Measurements from ENCODE around the gene MORC2.

MORC2 gene

GRCh38 chr22:30949934-30950660 is 18.5 kb downstream of the MORC2 start:
- no peak for DNase-seq (ENCODE audit: low spot score)

GRCh38 chr22:30948930-30949342 is 19.6 kb downstream of the MORC2 start:
- DNase-seq (ENCODE audit: low spot score) = no peak

- DNase-seq (ENCODE audit: low spot score) = peak; percentile 71
These were observed 20.6 kb downstream of the MORC2 start for GRCh38 chr22:30947816-30948454.

- DNase-seq (ENCODE audit: low spot score) = peak; percentile 80
These were observed 21.3 kb downstream of the MORC2 start for GRCh38 chr22:30947173-30947815.

GRCh38 chr22:30946354-30946753 is 22.2 kb downstream of the MORC2 start:
- DNase-seq (ENCODE audit: low spot score) = no peak

DNA sequence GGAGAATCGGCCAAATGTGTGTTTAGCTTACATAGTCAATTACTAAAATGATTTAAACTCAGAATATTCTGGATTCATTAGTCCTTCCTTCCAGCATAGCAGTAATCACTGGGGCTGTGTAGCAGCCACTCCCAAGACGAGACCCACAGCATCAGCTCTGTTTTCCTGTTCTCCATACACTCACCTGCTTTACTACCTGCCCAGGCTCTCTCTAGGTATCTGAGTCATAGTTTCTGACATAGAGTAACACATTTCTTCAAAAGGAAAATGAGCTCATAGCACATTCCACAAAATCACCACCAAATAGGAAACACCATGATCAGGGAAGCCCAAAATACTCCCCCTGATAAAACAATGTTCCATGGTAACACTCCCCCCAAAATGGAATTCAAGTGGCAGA is 22.9 kb downstream of the MORC2 start:
- DNase-seq (ENCODE audit: low spot score) = no peak

- DNase-seq (ENCODE audit: low spot score) = no peak
These were observed 23.6 kb downstream of the MORC2 start for GRCh38 chr22:30944986-30945385.

GRCh38 chr22:30943368-30943767 is 25.2 kb downstream of the MORC2 start:
- no peak for DNase-seq (ENCODE audit: low spot score)

DNA sequence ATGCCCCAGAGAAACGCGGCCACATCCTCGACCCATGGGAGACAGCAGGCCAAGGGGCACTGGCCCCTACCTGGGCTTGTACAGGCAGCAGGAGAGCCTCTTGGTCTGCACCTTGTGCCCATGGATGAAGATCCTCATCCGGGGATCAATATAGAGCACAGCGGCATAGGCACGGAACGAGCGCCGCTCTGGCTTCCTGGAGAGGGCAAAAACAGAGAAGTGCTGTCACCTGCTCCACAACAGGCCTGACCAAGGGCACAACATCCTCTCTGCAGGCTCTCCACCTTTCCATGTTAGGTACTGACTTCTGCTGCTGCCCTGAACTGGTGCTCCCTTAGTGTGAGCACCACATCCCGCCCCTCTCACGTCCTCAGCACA is 27.2 kb downstream of the MORC2 start:
- DNase-seq (ENCODE audit: low spot score) = no peak

DNA sequence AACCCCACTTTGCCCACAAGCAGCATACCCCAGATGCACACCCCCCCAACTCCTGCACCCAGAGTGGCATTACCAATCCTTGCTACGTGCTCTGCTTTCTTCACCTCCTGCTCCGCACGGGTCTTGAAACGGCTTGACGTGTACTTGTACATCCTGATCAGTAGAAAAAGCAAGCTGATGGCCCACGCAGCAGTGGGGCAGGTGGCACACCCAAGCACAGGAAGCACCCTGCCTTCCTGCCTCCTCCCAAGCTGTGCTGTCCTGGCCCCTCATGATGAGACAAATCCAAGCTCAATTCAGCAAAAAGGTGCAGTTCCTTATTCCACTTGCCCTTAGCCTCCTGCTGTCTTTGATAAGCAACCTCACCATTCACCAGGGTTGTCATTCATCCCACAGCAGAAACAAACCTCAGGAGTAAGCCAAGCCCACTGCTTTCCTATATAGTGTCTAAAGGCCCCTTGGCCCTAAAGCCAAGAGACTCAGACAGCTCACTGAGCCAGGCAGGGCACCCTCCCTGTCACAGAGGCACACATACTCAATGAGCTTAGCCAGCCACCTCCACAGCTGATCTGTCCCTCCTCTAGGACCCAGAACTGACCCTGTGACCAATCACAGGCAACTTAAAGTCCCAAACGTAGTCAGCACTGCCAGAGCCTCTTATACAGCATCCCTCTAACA is 27.8 kb downstream of the MORC2 start:
- no peak for DNase-seq (ENCODE audit: low spot score)

- DNase-seq (ENCODE audit: low spot score) = no peak
These were observed 34.5 kb downstream of the MORC2 start for GRCh38 chr22:30934053-30934452.

DNA sequence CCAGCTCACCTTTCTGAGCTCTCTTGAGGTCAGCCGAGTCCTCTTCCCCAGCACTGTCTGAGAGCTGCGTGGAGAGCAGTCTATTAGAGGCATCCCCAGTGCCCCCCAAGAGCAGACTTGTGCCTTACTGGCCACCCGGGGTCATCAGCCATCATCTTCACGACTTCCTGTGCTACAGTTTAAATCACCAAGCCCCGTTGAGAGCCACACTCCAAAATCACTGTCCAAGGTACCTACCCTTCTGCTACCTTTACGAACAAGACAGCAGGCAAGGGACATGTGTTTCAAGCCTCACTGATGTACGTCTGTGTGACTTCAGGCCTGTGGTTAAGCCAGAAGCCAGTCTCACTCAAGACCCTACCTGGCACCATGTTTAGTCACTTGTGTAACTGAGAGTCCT is 35.1 kb downstream of the MORC2 start:
- DNase-seq (ENCODE audit: low spot score) = no peak

DNA sequence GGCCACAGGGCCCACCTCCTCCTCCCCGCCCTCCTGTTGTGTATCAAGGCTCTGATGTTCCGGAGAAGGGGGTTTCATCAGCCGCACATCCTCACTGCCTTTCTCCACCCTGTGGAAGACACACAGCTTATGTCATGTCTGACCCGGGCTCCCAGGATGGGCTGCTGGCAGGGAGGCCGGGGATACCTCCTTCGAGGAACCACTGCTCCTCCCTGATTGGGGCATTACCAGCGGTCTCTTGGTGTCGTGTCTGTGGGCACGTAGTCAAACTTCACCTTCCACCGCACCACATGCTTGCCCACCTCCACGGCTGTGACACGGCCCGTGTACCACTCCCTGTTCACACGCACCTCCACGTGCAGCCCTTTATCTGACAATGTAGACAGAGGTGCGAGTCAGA is 35.9 kb downstream of the MORC2 start:
- no peak for DNase-seq (ENCODE audit: low spot score)

GRCh38 chr22:30931541-30932300 is 36.9 kb downstream of the MORC2 start:
- no peak for DNase-seq (ENCODE audit: low spot score)

- no peak for DNase-seq (ENCODE audit: low spot score)
These were observed 38.3 kb downstream of the MORC2 start for GRCh38 chr22:30930228-30930627.

DNA sequence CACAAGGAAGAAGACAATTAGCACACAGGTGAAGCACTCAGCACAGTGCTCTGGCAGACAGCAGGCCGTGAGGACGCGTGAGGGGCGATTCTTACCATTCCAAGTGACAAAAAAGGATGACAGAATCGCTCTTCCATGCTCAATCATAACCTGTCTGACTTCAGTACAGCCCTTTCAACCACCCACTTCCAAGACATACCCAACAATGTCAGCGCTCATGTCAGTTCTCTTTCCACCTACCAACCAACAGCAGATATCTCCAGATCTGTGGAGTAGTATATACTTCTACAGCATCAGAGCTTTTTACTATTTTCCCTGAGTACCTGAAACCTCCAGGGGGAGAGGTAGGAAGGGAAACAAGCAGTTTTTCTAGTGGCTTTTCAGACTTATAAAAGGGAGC is 40.2 kb downstream of the MORC2 start:
- DNase-seq (ENCODE audit: low spot score) = no peak

- no peak for DNase-seq (ENCODE audit: low spot score)
These were observed 40.8 kb downstream of the MORC2 start for GRCh38 chr22:30927806-30928205.

GRCh38 chr22:30926706-30927105 is 41.9 kb downstream of the MORC2 start:
- DNase-seq (ENCODE audit: low spot score) = no peak

DNA sequence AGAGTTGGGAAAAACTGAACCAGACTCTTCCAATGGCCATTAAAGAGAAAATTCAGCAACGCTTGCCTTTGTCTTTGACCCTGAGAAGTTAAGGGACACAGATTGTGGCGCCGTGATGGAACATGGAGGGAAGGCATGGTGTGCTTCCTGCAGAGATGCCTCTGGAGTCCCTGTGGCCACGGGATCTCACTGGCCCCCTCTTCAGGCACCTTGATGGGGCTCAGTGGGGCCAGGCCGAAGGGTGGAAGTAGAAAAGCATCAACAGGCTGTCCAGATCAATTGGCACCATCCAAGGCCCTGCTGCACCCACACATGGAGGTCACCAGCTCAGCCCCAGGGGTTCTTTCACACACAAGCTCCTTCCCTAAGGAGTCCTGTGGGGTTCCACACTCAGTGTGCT is 42.9 kb downstream of the MORC2 start:
- no peak for DNase-seq (ENCODE audit: low spot score)

GRCh38 chr22:30923168-30923900 is 45.2 kb downstream of the MORC2 start:
- DNase-seq (ENCODE audit: low spot score) = no peak

DNA sequence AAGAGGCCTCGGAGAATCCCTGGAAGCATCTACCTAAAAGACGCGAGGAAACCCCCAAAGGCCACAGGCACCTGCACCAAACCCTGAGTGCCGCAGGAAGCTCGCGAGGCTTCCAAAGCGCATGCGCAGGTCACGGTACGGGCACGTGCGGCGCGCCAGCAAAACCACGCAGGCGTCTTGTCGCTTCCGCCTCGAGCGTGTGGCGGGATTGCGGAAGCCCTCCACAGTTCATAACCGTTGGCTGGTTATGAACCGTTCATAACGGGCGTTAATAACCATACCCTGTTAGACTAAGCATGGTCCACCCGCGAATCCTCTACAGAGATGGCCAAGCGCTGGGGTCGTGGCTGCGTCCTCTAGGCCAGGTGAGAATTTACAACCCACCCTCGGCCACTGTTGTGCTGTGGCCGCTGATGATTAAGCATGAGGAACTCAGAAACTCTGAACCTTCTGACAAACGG is 46.4 kb downstream of the MORC2 start:
- DNase-seq (ENCODE audit: low spot score) = peak; percentile 16

Measured in globus pallidus (tissue), 1 donor.